Endothelial cell (in vitro differentiated cells): ENCODE data around the gene CHRNG. TPM values are rescaled to one million over a fixed set of nuclear protein-coding genes. Genes with fewer than 3 reads are reported as not detected.

ENCODE experiments used
- DNase-seq: peaks from one replicate; pipeline ENCODE4 v3.0.0; 2021; ENCODE audit warnings: low spot score
- H3K27ac Mint-ChIP-seq: one replicate; pipeline ENCODE4 v1.8.0; 2021; ENCODE audit warnings: mixed read lengths, inconsistent platforms; ENCODE audit not compliant: unreplicated experiment
- H3K27me3 Mint-ChIP-seq: one replicate; pipeline ENCODE4 v1.8.0; 2021; ENCODE audit warnings: mild to moderate bottlenecking, moderate library complexity, mixed read lengths, inconsistent platforms; ENCODE audit not compliant: unreplicated experiment
- H3K36me3 Mint-ChIP-seq: one replicate; pipeline ENCODE4 v1.8.0; 2021; ENCODE audit warnings: mild to moderate bottlenecking, low read depth, mixed read lengths, inconsistent platforms; ENCODE audit not compliant: unreplicated experiment
- H3K4me1 Mint-ChIP-seq: one replicate; pipeline ENCODE4 v1.8.0; 2021; ENCODE audit warnings: mild to moderate bottlenecking, mixed read lengths, inconsistent platforms; ENCODE audit not compliant: unreplicated experiment
- H3K4me3 Mint-ChIP-seq: one replicate; pipeline ENCODE4 v1.8.0; 2021; ENCODE audit warnings: mild to moderate bottlenecking, mixed read lengths, inconsistent platforms; ENCODE audit not compliant: unreplicated experiment
- H3K9me3 Mint-ChIP-seq: one replicate; pipeline ENCODE4 v1.8.0; 2021; ENCODE audit warnings: mixed read lengths, inconsistent platforms; ENCODE audit not compliant: unreplicated experiment
- total RNA-seq: library from RNA; stranded (reverse); fragmentation: NEBNext Ultra II Directional; extraction: Animal tissue kit (Norgen Biotek cat#: 25700); gene quantifications from one replicate; pipeline ENCODE4 v1.2.1, GENCODE V29; 2021; ENCODE audit not compliant: unreplicated experiment
- TF ChIP-seq, protein P1 (sequence below): fragments of 200-600 bp; sonication (generic); IDR thresholded peaks from one replicate; pipeline ENCODE4 v1.5.0; 2021; ENCODE audit warnings: antibody characterized with exemption; ENCODE audit not compliant: unreplicated experiment

The CHRNG gene
- total RNA-seq, 1 donor from 2014 or later = not detected

GRCh38 chr2:232540441-232541041 is 1.0 kb downstream of the CHRNG start:
- Mint-ChIP-seq H3K27me3 (peaks cover 7% of the 10 kb centered on the region), H3K27ac (no peak overlapping the region), H3K4me3 (no peak overlapping the region), H3K36me3 (peaks cover 8% of the 10 kb centered on the region), H3K4me1 (peaks cover 5% of the 10 kb centered on the region), H3K9me3 (peaks cover 3% of the 10 kb centered on the region)
- TF ChIP-seq, protein P1, sequence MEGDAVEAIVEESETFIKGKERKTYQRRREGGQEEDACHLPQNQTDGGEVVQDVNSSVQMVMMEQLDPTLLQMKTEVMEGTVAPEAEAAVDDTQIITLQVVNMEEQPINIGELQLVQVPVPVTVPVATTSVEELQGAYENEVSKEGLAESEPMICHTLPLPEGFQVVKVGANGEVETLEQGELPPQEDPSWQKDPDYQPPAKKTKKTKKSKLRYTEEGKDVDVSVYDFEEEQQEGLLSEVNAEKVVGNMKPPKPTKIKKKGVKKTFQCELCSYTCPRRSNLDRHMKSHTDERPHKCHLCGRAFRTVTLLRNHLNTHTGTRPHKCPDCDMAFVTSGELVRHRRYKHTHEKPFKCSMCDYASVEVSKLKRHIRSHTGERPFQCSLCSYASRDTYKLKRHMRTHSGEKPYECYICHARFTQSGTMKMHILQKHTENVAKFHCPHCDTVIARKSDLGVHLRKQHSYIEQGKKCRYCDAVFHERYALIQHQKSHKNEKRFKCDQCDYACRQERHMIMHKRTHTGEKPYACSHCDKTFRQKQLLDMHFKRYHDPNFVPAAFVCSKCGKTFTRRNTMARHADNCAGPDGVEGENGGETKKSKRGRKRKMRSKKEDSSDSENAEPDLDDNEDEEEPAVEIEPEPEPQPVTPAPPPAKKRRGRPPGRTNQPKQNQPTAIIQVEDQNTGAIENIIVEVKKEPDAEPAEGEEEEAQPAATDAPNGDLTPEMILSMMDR = no peak
- DNase-seq = no peak

- H3K36me3 Mint-ChIP-seq = peaks cover 12% of the 10 kb centered on the region
- peaks cover 5% of the 10 kb centered on the region for H3K4me1 Mint-ChIP-seq
- peaks cover 5% of the 10 kb centered on the region for H3K27me3 Mint-ChIP-seq
- no peak overlapping the region for H3K4me3 Mint-ChIP-seq
- peaks cover under 1% of the 10 kb centered on the region for H3K9me3 Mint-ChIP-seq
- no peak overlapping the region for H3K27ac Mint-ChIP-seq
- DNase-seq = no peak
- TF ChIP-seq, protein P1 = no peak
Measured at GRCh38 chr2:232541195-232541960, 1.9 kb downstream of the CHRNG start.

GRCh38 chr2:232541961-232542714 is 2.6 kb downstream of the CHRNG start:
- Mint-ChIP-seq H3K9me3 (no peaks in the 10 kb centered on the region), H3K4me3 (no peak overlapping the region), H3K4me1 (peaks cover 5% of the 10 kb centered on the region), H3K27me3 (peaks cover 6% of the 10 kb centered on the region), H3K36me3 (peaks cover 12% of the 10 kb centered on the region), H3K27ac (no peak overlapping the region)
- TF ChIP-seq, protein P1 = no peak
- DNase-seq = no peak

GRCh38 chr2:232542715-232543467 is 3.4 kb downstream of the CHRNG start:
- Mint-ChIP-seq H3K4me1 (peaks cover 5% of the 10 kb centered on the region), H3K27ac (no peak overlapping the region), H3K4me3 (no peak overlapping the region), H3K9me3 (no peaks in the 10 kb centered on the region), H3K27me3 (peaks cover 6% of the 10 kb centered on the region), H3K36me3 (peaks cover 16% of the 10 kb centered on the region)
- no peak for DNase-seq
- TF ChIP-seq, protein P1 = no peak
